DND-41 (cell line): ENCODE measurements around the gene DUSP28.

Source experiments
- ATAC-seq: fragments of 200-7000 bp; cut with Tn5 transposase; 3 replicates; pipeline ENCODE4 v1.9.1; 2021; ENCODE audit warnings: low read depth; ENCODE audit not compliant: insufficient read depth
- DNase-seq: peaks from one replicate; pipeline ENCODE4 v3.0.0-alpha.2; 2020
- H2AFZ ChIP-seq: 2 replicates; pipeline ENCODE4 v1.6.0; 2012; ENCODE audit warnings: low read depth, low read length
- H3K27ac ChIP-seq: 2 replicates; pipeline ENCODE4 v1.5.1; 2012; ENCODE audit warnings: low read length, inconsistent platforms
- H3K27me3 ChIP-seq: fragments of 200-600 bp; sonication (generic); 2 replicates; pipeline ENCODE4 v1.6.0; 2012; ENCODE audit warnings: low read length, mild to moderate bottlenecking, inconsistent platforms; ENCODE audit not compliant: insufficient read depth, poor library complexity
- H3K36me3 ChIP-seq: 2 replicates; pipeline ENCODE4 v1.5.1; 2012; ENCODE audit warnings: low read length, inconsistent platforms; ENCODE audit not compliant: insufficient read depth
- H3K4me1 ChIP-seq: 2 replicates; pipeline ENCODE4 v1.5.1; 2012; ENCODE audit warnings: mild to moderate bottlenecking, low read length; ENCODE audit not compliant: insufficient read depth
- H3K4me2 ChIP-seq: 2 replicates; pipeline ENCODE4 v1.6.0; 2012; ENCODE audit warnings: mild to moderate bottlenecking, moderate library complexity, low read length, inconsistent platforms; ENCODE audit not compliant: insufficient read depth
- H3K4me3 ChIP-seq, 2 experiments: fragments of 200-600 bp in 1 of 2; shearing (Covaris generic) in 1 of 2; 2 replicates each; pipeline ENCODE4 v1.5.1; 2012 to 2016; ENCODE audit warnings: inconsistent platforms in 2 of 2, low read length in 2 of 2, mild to moderate bottlenecking in 2 of 2, low read depth in 1 of 2, moderate library complexity in 1 of 2
- H3K79me2 ChIP-seq: 2 replicates; pipeline ENCODE4 v1.6.0; 2012; ENCODE audit warnings: low read length, inconsistent platforms; ENCODE audit not compliant: insufficient read depth
- H3K9ac ChIP-seq: 2 replicates; pipeline ENCODE4 v1.6.0; 2012; ENCODE audit warnings: low read depth, mild to moderate bottlenecking, inconsistent platforms, low read length, moderate library complexity
- H3K9me3 ChIP-seq: 2 replicates; pipeline ENCODE4 v1.5.1; 2012; ENCODE audit warnings: low read length, moderate library complexity, mild to moderate bottlenecking, inconsistent platforms; ENCODE audit not compliant: insufficient read depth, severe bottlenecking
- H4K20me1 ChIP-seq: 2 replicates; pipeline ENCODE4 v1.6.0; 2012; ENCODE audit warnings: low read length; ENCODE audit not compliant: insufficient read depth
- EZH2 ChIP-seq: IDR thresholded peaks from 3 replicates; pipeline ENCODE4 v1.6.1; 2012; ENCODE audit warnings: borderline replicate concordance, low read depth, mild to moderate bottlenecking, moderate library complexity, low read length, inconsistent platforms; ENCODE audit not compliant: severe bottlenecking
- TF ChIP-seq, protein P1 (sequence below): IDR thresholded peaks from 2 replicates; pipeline ENCODE4 v1.5.1; 2012; ENCODE audit warnings: borderline replicate concordance, low read length, moderate library complexity, mild to moderate bottlenecking; ENCODE audit not compliant: poor library complexity, severe bottlenecking; ENCODE audit errors: extremely low read depth

The DUSP28 gene

DNA sequence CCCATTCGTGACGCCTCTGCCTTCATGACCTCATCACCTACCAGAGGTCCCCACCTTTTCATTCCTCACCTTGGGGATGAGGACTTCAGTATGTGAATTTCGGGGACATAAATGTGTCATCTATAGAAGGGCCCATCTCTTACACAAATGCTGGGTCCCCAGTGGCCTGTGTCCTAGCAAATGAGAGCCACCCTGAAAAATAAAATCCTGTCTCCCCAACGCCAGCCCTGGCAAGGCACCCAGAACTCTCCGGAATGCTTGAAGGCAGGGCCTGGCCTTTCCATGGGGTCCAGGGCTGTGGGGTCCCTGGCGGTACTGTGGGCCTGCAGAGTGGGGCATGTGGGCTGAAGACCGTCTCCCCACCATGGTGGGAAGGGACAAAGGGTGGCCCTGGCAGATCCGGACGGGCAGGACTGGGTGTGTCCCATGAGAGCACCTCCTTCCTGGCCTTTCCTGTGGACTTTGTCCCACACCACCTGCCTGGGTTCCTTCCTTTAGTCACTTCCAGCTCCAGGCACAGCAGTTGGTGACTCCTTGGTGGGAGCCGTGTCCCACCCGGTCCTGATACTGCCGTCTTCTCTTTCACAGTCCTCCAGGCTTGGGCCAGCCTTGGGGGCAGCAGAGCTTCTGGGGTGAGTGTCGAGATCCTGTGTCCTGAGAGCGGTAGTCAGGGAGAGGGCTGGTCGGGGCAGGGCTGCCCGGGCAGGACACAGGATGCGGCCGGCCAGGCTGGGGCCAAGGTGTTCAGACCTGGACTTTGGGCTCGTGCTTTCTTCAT, 45.0 kb downstream of the DUSP28 start:
- Histone ChIP-seq H3K79me2 (no peaks in the 10 kb centered on the region), H3K27me3 (no peaks in the 10 kb centered on the region), H3K36me3 (peaks cover 6% of the 10 kb centered on the region; the same call in 1 of the 2 replicates), H3K4me2 (no peak overlapping the region), H3K9ac (no peak overlapping the region), H3K4me3 (no peak overlapping the region), H3K4me1 (no peaks in the 10 kb centered on the region), H2AFZ (no peak overlapping the region), H3K9me3 (no peaks in the 10 kb centered on the region), H3K27ac (no peak overlapping the region), H4K20me1 (peaks cover 3% of the 10 kb centered on the region; the same call in 1 of the 2 replicates)
- no peak for DNase-seq
- TF ChIP-seq, protein P1, sequence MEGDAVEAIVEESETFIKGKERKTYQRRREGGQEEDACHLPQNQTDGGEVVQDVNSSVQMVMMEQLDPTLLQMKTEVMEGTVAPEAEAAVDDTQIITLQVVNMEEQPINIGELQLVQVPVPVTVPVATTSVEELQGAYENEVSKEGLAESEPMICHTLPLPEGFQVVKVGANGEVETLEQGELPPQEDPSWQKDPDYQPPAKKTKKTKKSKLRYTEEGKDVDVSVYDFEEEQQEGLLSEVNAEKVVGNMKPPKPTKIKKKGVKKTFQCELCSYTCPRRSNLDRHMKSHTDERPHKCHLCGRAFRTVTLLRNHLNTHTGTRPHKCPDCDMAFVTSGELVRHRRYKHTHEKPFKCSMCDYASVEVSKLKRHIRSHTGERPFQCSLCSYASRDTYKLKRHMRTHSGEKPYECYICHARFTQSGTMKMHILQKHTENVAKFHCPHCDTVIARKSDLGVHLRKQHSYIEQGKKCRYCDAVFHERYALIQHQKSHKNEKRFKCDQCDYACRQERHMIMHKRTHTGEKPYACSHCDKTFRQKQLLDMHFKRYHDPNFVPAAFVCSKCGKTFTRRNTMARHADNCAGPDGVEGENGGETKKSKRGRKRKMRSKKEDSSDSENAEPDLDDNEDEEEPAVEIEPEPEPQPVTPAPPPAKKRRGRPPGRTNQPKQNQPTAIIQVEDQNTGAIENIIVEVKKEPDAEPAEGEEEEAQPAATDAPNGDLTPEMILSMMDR: no peak
- no peak for TF ChIP-seq EZH2
- no peak for ATAC-seq

DNA sequence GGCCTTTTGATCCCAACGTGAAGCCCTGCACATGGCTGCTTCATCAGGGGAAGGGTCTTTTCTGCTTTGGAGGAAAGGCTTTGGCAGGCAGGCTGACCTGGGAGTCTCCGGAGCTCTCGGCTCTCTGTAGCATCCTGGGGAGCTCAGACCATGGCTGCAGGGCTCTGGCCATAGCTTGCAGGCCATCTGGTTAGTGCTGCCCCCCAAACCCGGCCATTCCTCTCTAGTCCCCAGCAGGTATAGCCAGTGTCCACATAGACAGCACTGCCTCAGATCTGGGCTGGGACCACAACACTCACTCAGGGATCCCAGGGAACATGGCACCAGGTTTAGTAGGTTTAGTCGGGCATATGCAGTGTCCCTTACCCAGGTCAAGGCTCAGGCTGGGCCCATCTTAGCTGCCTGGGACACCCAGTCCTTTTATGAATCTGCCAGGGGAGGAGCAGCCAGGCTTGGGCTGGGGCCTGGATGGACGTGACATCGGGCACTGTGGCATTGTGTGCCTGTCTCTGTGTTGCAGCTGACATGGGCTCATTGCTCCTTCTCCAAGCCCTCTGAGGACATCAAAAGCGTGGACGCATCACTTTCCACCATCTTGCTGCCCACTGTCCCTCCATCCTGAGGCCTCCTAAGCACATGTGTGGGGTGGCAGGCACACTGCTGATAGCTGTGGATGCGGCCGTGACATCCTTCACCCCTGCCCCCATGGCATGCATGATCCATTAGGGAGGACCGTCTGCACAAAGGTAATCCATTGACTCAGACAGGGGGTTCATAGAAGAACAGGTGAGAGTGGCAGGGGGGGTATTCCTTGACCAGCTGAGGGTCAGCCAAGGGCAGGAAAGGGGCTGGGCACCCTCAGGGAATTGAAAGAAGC, 45.9 kb downstream of the DUSP28 start:
- Histone ChIP-seq H2AFZ (no peak overlapping the region), H3K27ac (no peak overlapping the region), H3K9me3 (no peaks in the 10 kb centered on the region), H3K27me3 (no peaks in the 10 kb centered on the region), H4K20me1 (no peaks in the 10 kb centered on the region; the same call in 1 of the 2 replicates), H3K4me2 (no peak overlapping the region), H3K4me1 (no peaks in the 10 kb centered on the region), H3K9ac (no peak overlapping the region), H3K36me3 (no peaks in the 10 kb centered on the region), H3K79me2 (no peaks in the 10 kb centered on the region), H3K4me3 (no peak overlapping the region)
- TF ChIP-seq, protein P1: no peak
- TF ChIP-seq EZH2: no peak
- ATAC-seq (no peak), DNase-seq (no peak)

DNA sequence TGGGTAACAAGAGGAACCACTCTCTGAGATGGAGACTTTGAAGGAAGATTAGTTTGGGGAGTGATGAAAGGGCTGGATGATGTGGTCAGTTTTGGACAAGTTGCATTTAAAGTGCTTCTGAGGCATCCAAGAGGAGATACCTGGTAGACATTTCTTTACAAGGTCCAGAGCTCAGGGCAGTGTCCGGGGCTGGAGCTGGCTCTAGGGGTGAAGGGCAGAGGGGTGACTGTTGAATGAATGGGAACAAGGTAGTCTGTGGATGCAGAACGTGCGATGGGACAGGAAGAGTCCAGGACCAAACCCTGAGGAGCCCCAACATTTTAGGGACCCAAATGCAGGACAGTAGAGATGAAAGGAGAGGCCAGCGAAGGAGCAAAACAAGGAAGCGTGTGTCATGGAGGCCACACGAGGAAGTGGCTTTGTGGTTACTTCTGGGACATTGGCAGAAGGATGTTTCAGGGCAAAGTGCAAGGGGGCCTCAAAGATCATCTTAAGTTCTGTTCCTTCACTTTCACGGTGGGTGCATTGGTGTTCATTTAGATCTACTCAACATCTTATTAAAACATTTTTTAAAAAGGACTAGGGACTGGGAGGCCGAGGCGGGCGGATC, 51.5 kb downstream of the DUSP28 start:
- no peak overlapping the region for H3K9ac ChIP-seq
- no peak overlapping the region for H3K4me2 ChIP-seq

More for the DNA sequence above, 51.5 kb downstream of the DUSP28 start:
- Histone ChIP-seq H3K4me1 (0 out of 2 replicates have a peak, but pooled peaks cover 2% of the 10 kb centered on the region), H3K27ac (no peak overlapping the region), H2AFZ (no peak overlapping the region), H3K79me2 (no peaks in the 10 kb centered on the region), H4K20me1 (no peaks in the 10 kb centered on the region), H3K9me3 (no peaks in the 10 kb centered on the region), H3K4me3 (no peak overlapping the region), H3K36me3 (no peaks in the 10 kb centered on the region), H3K27me3 (no peaks in the 10 kb centered on the region)
- DNase-seq (no peak), ATAC-seq (no peak)
- no peak for TF ChIP-seq EZH2
- TF ChIP-seq, protein P1: no peak
